HG03378 (cell line): ENCODE results near the gene GLUL.
"Not testable (repeated sequence)": the region's sequence is repeated elsewhere in the genome, so short reads cannot be mapped to it uniquely, and the experiment has no call there.

Experiments
- ATAC-seq: cut with Tn5 transposase; IDR thresholded peaks from one replicate; pipeline ENCODE4 v1.9.1; 2021; ENCODE audit warnings: mild to moderate bottlenecking, moderate library complexity; ENCODE audit not compliant: unreplicated experiment

GLUL gene

DNA sequence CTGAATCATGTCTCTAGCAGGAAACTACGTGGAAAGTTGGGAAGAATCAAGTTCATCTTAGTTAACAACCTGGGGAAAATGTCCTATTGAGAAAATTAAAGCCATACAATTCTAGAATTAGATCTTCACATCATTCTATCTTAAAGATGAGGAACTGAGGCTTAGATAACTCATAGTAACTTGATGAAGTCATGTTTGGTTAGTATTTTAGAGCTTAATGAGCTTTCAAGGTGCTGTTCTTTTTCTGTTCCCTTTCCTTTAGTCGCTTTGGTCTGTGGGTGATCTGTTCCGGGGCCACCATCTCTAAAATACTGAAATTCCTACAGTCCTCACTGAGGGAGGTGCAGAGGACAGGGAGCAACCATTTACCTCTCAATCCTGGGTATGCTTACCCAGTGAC is 4.3 kb upstream of the GLUL start:
- ATAC-seq, result no peak

DNA sequence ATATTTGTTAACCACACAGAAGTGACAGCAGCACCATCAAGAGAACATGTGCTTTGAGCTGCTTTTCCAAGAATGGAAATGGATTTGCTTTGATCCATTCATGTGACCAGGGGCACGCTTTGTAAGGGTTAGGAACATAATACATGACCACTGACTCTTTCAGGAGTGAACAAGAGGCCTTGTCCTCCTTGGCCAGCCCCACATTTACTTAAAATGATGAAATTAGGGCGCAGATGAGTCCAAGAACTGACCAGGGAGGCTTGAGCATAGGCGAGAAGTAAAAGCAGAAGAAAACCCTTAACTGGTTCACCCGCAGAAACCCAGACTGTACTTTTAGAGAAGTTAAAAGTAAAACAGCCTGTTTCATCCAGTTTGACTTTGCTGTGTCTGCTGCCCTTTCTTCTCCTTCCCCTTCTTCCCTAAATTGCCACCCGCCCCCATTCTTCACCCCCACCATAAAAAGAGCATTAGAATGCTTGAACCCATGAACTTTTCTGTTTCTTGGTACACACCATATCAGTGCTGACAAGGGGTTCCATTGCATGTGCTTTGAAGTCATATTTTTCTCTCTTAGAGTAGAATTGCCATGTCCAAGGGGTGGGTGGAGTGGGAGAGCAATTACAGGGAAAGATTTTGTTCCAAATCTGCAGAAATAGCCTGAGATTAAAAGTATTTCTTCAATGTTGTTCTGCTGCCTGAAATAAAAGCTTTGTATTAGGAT is 2.6 kb upstream of the GLUL start:
- no peak for ATAC-seq

DNA sequence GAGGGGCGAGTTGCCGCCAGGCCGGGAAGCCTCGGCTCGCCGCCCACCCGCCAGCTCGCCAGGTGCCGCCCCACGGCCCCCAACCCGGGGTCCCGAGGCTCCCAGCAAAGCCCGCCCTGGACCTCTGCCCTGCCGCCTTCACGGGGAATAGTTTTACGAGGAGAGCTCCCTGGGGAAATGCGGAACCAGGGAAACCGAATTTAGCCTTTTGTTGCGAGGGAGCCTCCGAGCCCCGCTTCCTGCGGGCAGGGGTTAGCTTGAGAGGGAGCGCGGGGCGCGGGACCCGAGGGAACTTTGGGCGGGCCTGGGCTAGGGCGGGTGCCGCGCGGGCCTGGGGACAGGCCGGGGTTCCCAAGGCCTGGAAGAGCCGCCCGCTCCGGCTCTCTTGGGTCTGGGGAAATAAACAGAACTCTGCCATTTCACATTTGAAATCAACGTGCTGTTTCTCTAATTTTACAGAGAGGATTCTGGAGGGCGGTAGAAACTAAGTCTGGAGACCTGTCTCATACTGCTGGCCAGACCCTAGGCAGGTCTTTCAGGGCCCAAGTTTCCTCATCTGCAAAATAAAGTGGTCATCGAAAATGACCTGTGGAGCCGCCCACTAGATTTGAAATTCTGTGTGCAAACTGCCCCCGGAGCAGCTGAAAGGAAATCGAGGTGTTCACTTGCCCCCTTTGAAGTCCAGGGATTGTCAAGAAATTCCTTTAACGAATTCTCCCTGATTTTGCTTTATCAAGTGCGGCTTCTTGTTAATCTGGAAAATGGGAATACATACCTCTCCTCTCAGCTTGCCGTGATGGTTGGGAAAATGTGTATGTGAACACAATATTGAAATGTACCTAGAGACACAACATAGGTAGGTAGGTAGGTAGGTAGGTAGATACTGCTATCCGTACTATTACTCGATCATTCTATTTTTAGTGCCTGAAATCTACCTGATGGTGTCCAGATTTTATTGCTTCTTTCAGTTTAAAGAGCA is 749 bp upstream of the GLUL start:
- ATAC-seq, result peak; percentile 10

DNA sequence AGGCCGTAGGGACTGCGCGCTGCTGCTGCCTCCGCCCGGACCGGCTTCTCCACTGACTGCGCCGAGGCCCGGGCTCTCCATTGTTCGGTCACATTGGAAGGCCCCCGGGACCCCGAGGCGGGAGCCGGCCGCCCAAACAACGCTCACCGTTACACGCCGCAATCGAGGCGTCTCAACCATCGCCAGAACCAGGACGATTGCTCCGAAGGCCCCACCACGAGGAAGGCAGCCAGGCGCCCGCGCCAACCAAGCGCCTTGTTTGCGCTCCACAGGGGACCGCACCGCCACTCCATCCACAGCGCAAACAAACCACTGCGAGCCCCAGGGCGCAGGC is 595 bp downstream of the GLUL start:
- ATAC-seq, result no peak

DNA sequence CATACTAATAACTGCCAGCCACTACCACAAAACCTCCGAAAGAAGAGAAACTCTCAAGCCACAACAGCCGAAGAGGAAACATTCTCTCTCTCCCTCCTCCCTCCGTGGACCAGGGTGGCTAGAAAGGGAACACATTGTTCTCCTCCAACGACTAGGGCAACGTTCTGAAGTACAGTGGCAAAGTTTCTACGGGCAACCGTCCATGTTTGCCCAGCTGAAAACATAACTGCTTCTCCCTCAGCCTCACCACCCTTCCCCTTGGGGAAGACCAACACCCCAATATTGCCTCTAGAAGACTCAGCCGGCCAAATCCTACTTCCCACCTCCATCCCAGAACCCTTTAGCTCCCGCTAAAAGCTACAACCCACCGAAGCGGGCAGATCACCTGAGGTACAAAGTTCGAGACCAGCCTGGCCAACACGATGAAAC is 2.0 kb downstream of the GLUL start:
- ATAC-seq, result no peak

DNA sequence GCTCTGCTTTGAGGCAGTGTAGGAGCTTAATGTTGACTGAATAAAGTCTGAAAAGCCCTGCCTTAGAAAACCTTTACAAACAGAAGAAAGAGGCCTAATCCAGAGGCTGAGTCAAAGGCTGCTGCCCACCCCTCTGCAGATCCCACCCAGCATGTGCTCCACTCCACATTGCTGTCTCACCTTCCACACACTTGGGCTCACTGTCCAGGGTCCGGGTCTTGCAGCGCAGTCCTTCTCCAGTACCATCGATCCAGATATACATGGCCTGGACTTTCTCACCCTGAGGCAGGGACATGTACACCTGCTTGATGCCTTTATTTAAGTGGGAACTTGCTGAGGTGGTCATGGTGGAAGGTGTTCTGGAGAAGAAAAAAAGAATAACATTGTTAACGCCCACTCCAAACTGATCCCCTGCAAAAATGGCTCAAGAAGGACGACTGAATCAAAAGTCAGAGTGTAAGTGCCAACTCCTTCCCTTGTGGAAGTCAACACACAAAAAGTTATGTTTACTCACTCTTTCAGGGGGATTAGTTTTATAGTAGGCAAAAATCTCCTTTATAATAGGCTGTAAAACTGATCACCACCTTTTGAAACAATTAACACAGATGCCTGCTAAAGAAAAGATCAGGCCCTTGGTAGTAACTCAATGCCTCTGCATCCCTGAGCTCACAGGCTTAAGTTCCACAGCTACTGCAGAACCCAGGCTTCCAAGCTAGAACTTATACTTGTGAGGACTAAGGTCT is 3.0 kb downstream of the GLUL start:
- ATAC-seq, result no peak

DNA sequence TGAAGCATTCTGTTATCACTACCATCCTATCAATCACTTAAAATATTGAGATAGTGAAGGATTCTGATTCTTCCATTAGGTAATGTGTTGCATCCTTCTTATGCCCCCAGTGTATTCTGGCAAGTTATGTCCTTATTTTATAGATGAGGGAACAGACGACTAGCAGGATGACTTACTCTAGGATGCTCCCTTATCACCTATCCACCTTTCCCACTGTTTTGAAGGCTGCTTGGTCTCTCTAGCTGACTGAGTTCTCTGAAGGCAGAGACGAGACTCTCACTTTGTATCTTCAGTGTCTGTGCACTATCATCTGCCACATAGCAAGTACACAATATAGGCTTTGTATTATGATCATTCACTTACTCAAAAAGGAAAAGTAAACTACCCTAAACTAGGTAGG is 4.0 kb downstream of the GLUL start:
- no peak for ATAC-seq

DNA sequence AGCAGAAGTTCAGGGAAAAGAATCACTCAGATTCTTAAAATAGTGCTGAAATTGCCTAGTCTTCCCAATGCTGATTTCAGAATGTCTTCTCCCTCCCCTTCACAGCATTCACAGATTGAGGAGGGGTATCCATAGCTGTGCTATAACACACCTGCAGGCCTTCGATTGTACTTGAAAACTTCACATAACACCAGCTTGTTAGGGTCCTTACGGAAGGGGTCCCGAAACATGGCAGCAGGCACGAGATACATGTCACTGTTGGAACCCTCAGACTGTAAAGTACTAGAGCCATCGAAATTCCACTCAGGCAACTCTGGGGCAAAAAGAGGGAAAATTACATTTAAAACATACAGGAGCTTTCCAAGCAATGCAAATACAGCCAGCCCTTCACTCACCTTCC is 4.6 kb downstream of the GLUL start:
- no peak for ATAC-seq

DNA sequence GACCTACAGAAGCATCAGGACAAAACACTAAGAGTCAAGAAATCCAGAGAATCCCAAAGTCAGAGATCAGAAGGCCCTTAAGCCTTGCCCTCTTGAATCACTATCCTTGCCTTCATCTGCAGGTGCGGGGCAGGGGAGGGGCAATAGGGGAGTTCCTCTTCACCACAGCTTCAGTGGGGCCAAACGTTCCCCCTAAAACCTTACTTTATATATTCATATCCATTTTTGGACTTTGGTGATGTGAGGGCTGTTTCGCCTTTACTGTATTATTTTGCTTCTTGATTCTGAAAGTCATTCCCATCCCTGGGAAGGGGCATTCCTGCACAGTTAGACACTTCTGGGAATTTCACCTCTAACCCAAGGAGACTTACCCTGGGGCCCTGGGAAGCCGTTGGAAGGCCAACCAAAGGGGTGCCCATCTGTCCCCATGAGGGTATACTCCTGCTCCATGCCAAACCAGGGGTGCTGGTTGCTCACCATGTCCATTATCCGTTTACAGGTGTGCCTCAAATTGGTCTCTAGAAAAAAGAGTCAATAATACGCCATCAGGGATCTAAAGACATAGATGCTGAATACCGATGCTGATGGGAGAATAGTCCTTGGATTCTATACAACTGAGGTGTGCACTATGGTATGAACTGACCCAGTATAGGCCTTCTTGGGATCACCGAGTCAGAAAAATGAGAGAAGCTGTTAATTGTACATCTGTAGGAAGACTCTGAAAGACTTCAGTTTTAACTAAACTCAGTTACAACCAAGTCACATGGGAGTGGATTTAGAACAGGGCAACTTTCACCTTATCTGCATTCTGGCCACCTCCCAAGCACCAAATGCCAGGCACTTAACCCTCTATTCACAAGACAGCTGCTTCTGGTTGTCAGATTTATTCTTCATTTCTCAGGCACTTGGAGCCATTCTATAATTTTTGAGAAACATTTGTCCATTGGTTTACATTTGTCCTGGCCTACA is 5.4 kb downstream of the GLUL start:
- ATAC-seq, result no peak

DNA sequence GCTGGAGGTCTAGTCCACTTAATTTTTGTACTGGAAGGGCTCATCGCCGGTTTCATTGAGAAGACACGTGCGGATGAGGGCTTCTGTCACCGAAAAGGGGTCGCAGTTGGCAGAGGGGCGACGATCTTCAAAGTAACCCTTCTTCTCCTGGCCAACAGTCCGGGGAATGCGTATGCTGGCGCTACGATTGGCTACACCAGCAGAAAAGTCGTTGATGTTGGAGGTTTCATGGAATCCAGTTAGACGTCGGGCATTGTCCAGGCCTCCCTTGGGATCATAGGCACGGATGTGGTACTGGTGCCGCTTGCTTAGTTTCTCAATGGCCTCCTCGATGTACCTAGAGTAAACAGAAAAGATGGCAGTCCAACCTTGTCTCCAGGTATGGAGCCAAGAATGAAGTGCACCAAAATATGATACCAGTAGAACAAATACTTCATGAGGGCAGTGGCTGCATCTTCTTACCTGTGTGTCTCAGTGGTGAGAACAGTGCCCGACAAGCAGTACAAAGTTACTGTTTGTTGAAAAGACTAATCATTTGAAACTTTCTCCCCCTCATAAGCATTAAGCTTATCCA is 7.1 kb downstream of the GLUL start:
- no peak for ATAC-seq

DNA sequence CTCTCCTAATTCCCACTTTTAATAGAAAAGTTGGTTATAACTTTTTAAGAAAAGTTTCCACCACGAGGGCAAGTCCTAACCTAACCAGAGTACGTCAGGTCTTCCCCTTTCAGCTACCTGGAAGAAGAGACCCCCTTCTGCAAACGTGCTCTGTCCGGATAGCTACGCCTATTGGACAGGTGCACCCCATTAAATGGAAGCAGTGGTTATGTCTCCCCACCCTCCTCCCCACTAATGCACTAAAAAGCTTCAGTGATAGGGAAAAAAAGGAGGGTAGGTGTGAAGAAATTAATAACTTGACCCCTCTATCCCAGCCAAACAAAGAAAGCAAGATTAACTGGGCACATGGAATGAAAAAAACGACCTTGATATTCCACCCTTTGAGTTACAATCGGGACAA is 7.7 kb downstream of the GLUL start:
- no peak for ATAC-seq

DNA sequence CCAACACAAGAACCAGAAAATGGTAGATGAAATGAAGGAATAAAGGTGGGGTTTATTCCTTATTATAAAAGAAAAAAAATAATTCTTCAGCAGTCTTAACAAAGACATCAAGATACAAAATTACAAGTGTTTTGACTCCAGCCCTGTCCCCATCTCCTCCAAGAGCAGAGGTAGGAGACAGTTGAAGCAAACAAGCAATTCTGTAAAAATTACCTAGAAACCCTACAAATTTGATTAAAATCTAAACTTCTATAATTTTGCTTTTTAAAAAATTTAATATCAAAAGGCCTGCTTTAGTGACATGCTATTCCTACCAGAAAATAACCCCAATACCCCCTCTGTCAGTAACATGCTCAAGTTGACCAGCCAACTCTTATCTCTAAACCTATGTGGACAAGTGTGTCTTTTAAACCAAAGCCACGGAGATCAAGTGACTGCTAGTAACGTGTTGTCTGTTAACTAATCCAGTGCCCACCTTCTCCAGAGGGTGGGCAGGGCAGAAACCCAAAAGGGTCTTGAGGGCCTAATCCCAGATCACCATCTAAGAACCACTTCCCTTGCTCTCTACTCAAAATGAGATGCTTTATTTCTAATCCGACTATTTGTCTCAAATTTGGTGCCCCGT is 8.4 kb downstream of the GLUL start:
- no peak for ATAC-seq

DNA sequence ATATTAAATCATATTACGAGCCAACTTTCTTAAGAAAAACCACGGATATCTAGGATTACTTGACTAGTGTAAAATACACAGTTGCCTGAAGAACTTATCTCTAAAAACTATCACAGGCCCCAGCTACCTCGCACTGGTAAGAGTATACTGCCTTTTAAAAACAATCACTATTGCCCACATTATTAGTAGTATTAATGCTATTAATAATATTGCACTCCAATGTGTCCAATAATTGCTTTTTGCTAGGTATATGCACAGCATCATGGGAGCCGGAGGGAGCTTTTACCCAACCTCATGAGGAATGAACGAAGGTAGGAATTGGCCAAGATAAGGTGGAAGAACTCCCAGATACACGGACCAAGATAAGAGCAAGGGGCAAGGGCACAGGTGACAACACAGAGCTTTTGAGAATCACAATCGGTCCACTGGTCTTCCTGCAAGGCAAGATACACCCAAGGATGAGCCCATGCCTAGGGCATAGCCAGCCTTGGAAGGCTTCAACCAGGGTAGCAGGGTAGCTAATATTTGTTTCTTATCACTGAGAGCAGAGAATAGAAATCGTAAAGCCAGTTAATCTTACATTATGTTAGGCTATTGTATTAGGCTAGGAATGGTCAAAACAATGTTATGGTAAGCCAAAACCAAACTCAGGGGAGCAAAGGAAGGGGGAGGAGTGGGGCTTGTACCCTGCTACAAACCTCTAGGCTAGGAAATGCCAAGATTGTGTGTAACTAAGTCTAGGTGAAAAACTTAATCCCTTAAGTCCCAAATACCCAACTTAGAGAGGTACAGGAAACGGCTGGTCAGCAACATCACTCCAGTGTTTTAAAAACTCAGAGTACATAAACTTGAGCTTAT is 9.4 kb downstream of the GLUL start:
- ATAC-seq, result no peak

DNA sequence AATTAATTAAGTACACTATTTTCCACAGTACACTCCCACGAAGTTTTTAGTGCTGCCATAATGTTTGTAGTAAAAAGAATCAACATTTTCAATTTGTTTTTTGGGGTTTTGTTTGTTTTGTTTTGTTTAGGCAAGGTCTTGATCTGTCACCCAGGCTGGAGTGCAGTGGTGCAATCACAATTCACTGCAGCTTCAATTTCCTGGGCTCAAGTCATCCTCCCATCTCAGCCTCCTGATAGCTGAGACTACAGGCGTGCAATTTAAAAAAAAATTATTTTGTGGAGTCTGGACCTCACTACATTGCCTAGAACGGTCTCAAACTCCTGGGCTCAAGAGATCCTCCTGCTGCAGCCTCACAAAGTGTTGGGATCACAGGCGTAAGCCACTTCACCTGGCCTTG is 11.4 kb downstream of the GLUL start:
- ATAC-seq, result no peak

DNA sequence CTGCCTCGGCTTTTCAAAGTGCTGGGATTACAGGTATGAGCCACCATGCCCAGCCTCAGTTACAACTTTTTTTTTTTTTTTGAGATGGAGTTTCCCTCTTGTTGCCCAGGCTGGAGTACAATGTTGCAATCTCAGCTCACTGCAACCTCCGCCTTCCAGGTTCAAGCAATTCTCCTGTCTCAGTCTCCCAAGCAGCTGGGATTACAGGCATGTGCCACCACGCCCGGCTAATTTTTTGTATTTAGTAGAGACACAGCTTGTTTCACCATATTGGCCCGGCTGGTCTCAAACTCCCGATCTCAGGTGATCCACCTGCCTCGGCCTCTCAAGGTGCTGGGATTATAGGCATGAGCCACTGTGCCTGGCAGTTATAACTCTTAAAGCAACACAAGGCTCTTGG is 11.8 kb downstream of the GLUL start:
- ATAC-seq, result not testable (repeated sequence)

DNA sequence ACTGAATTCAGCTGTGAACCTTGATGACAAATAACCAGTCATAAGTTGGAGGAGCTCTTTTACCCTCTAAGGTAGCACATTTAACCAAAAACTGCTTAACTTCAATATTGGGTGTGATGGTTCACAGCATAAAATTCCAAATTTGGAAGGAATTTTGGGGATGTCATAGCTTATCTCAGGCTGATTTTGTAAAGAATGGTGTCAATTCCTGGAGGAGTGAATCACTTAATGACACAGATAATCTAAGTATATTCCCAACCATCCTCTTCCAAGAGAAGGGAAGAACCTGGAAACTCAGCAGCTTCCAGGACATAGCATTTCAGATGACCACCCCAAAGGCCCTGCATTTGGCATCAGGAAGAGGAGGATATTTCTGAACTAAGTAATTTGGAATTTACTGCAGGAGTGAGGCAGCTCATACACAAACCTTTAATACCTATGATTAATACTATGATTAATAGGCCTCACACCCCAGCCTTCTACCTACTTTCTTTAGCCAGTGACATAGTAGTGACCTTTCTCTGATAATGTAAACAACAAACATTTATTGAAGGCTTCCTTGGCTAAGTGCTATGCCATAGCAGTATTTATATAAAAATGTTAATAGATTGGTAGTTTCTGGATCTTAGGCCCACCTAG is 14.5 kb downstream of the GLUL start:
- ATAC-seq, result no peak

DNA sequence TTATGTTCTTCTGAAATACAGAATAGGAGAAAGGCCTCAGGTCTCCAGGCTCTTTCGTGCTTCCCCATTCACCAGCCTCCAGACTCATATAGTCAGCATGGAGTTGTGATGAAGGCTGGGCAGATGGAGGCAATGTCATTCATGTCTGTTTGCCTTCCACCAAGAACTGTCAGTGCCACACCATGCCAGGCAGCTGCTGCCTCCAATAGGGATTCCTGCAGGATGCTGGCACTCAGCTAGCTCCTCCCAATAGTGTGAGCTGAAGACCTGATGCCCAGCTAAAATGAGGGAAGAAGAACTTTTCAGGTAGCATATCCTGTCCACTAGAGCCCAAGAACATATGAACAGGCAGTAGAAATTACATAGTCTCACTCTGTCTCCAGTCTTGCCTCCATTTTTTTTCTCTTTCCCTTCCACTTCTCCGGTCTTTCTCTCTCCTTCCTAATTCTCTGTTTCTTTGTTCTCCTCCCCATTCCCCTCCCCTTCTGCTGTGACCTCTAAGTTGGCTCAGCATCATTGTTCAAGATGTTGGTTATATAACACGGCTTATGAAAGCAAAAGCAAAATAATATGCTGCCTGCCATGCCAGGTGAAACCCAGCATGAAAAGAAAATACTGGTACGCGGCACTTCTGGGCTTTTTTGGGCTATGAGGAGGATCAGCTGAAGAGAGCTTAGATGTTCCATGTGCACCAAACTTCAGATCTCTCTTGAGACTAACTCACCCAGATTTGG is 17.3 kb downstream of the GLUL start:
- ATAC-seq, result no peak

DNA sequence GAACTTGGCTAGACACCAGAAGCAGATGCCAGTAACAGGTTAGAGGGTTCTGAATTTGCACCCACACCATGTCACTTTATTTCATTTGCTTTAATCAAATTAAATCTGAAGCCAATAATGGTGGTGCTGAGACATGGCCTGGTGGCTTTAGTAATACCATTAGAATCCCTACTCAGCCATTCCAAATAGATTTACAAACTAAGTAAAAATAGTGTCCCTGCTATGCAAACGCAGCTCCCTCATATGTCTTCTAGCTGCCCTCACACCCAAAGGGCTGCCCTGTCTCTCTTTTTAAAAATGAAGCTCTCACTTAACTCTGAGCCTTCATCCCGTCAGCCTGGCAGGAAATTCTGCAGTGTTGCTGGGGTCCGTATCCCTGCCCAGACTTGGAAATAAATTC is 21.1 kb downstream of the GLUL start:
- no peak for ATAC-seq
